RWPE2 (cell line): ENCODE data around the gene S100A4.

Source experiments
- ATAC-seq: fragments of 200-7000 bp; cut with Tn5 transposase; 3 replicates; pipeline ENCODE4 v1.9.1; 2021; ENCODE audit warnings: low read depth
- DNase-seq: peaks from one replicate; pipeline ENCODE4 v3.0.0-alpha.2; 2020; ENCODE audit warnings: low spot score
- H3K27ac ChIP-seq: fragments of 450-650 bp; 2 replicates; pipeline ENCODE4 v1.5.1; 2017; ENCODE audit warnings: mild to moderate bottlenecking; ENCODE audit not compliant: poor library complexity, severe bottlenecking
- H3K27me3 ChIP-seq: fragments of 250-450 bp; sonication (Bioruptor Pico); 2 replicates; pipeline ENCODE4 v1.5.1; 2021; ENCODE audit warnings: mild to moderate bottlenecking, moderate library complexity; ENCODE audit not compliant: insufficient read depth, poor library complexity, severe bottlenecking
- H3K36me3 ChIP-seq: fragments of 250-450 bp; sonication (Bioruptor Pico); 2 replicates; pipeline ENCODE4 v1.5.1; 2020; ENCODE audit warnings: low read depth, mild to moderate bottlenecking, moderate library complexity
- H3K4me1 ChIP-seq: fragments of 250-450 bp; sonication (Bioruptor Pico); 2 replicates; pipeline ENCODE4 v1.5.1; 2021; ENCODE audit warnings: mild to moderate bottlenecking, moderate library complexity; ENCODE audit not compliant: insufficient read depth, poor library complexity, severe bottlenecking
- H3K4me3 ChIP-seq: fragments of 250-450 bp; sonication (Bioruptor Pico); 2 replicates; pipeline ENCODE4 v1.5.1; 2021; ENCODE audit warnings: mild to moderate bottlenecking, moderate library complexity; ENCODE audit not compliant: severe bottlenecking
- H3K9me3 ChIP-seq: fragments of 250-450 bp; sonication (Bioruptor Pico); 2 replicates; pipeline ENCODE4 v1.5.1; 2021; ENCODE audit warnings: mild to moderate bottlenecking, moderate library complexity; ENCODE audit not compliant: severe bottlenecking
- CTCF ChIP-seq: fragments of 450-650 bp; IDR thresholded peaks from one replicate; pipeline ENCODE4 v1.5.1; 2017; ENCODE audit warnings: mild to moderate bottlenecking, moderate library complexity; ENCODE audit not compliant: poor library complexity, severe bottlenecking

S100A4 gene

DNA sequence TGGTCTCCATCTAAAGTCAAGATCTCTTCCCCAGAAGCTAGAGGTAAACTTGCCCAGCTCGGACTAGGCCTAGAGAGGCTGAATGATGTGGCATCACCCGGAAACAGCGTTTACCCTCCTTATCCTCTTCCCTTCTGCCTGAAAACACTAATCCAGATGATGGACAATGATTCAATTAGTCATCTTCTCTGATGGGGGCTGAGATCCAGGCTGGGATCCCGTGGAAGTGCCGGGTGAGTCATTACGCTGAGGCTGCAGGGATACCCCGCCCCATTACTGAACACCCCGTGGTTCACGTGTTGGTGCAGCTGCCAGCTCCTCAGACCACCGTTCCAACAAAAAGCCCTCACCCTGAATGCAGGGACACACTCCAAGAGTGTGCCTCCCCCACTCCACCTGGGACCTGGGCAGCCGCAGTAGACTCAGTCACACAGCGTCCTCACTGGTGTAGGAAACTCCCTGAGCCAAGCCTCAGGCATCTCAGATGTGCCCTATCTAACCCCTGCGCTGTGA, 11.9 kb downstream of the S100A4 start:
- peaks cover 30% of the 10 kb centered on the region for H3K4me1 ChIP-seq

GRCh38 chr1:153532769-153533599, 12.6 kb downstream of the S100A4 start:
- peak overlapping the region; percentile 3 for H3K4me3 ChIP-seq
- no peaks in the 10 kb centered on the region for H3K9me3 ChIP-seq
- no peaks in the 10 kb centered on the region for H3K27me3 ChIP-seq
- peak; percentile 92 for TF ChIP-seq CTCF
- ATAC-seq (peak; percentile 10), DNase-seq (no peak)
- H3K36me3 ChIP-seq: peaks cover 17% of the 10 kb centered on the region
- peaks cover 26% of the 10 kb centered on the region for H3K4me1 ChIP-seq
- peak overlapping the region; percentile 96 for H3K27ac ChIP-seq

More for the DNA sequence above, 11.9 kb downstream of the S100A4 start:
- H3K9me3 ChIP-seq: no peaks in the 10 kb centered on the region
- peak; percentile 93 for DNase-seq
- peak; percentile 64 for ATAC-seq
- H3K4me3 ChIP-seq: peak overlapping the region; percentile 73
- peaks cover 17% of the 10 kb centered on the region for H3K36me3 ChIP-seq
- no peaks in the 10 kb centered on the region for H3K27me3 ChIP-seq
- peak overlapping the region; percentile 96 for H3K27ac ChIP-seq
- no peak for TF ChIP-seq CTCF

GRCh38 chr1:153532181-153532580, 13.4 kb downstream of the S100A4 start:
- Histone ChIP-seq H3K4me1 (peaks cover 34% of the 10 kb centered on the region), H3K27me3 (no peaks in the 10 kb centered on the region), H3K4me3 (no peak overlapping the region), H3K36me3 (peaks cover 17% of the 10 kb centered on the region), H3K27ac (peak overlapping the region; percentile 96), H3K9me3 (no peaks in the 10 kb centered on the region)
- DNase-seq (no peak), ATAC-seq (no peak)
- TF ChIP-seq CTCF: no peak

- H3K9me3 ChIP-seq: no peaks in the 10 kb centered on the region
- peaks cover 36% of the 10 kb centered on the region for H3K4me1 ChIP-seq
- no peaks in the 10 kb centered on the region for H3K27me3 ChIP-seq
- ATAC-seq: no peak
- no peak overlapping the region for H3K4me3 ChIP-seq
- DNase-seq: no peak
- TF ChIP-seq CTCF: no peak
- peaks cover 17% of the 10 kb centered on the region for H3K36me3 ChIP-seq
- H3K27ac ChIP-seq: peak overlapping the region; percentile 96
Observed at GRCh38 chr1:153531638-153532037, 14.0 kb downstream of the S100A4 start.

GRCh38 chr1:153527683-153528040, 17.9 kb downstream of the S100A4 start:
- ATAC-seq (no peak), DNase-seq (no peak)
- no peak overlapping the region for H3K4me3 ChIP-seq
- TF ChIP-seq CTCF: no peak
- H3K27me3 ChIP-seq: no peaks in the 10 kb centered on the region
- H3K36me3 ChIP-seq: no peaks in the 10 kb centered on the region
- peaks cover 40% of the 10 kb centered on the region for H3K4me1 ChIP-seq
- H3K27ac ChIP-seq: peak overlapping the region; percentile 100
- no peaks in the 10 kb centered on the region for H3K9me3 ChIP-seq
